Inflammatory macrophage treated with lipopolysaccharide for 4 hours (primary cell): Measurements from ENCODE around the gene ERBB4.
A peak's percentile ranks its signal among the peaks of the same experiment; 100 is the strongest.
"Not testable (repeated sequence)": the region's sequence is repeated elsewhere in the genome, so short reads cannot be mapped to it uniquely, and the experiment has no call there.

Experiments
- DNase-seq: peaks from one replicate; pipeline ENCODE4 v3.0.0-alpha.2; 2020

The ERBB4 gene

DNA sequence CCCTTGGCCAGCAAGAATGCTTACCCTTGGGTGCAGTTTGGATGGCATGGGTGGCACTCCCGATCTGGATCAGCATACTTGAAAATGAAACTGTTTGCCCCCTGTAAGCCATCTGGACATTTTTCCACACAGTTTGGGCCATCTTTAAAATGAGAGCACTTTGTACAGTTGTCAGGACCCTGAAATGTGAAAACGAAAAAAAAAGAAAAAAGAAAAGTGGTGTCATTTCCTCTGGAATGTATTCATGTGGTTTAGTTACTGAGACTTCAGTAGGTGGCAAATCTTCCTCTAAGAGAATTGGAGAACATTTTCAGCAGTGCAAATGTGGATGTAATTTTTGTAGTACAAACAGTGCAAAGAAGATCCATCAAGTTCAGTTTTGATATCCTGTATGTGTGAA lies 873.3 kb downstream of the ERBB4 start:
- no peak for DNase-seq

DNA sequence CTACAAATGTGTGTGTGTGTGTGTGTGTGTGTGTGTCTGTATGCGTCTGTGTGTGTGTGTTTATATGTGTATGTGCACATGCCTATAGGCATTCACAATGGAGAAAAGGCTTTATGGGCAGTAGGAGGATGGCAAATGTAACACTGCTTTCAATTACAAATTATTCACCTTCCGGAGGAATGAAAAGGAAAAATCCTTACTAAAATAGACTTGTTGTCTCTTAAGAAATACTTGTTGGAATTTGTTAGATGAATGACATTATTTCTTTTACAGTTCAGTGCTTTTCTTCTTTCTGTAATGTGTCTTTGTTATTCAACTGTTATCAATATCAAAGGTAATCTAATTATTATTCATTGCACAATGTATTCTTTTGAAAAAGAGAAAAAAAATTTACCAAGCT lies 874.3 kb downstream of the ERBB4 start:
- no peak for DNase-seq

DNA sequence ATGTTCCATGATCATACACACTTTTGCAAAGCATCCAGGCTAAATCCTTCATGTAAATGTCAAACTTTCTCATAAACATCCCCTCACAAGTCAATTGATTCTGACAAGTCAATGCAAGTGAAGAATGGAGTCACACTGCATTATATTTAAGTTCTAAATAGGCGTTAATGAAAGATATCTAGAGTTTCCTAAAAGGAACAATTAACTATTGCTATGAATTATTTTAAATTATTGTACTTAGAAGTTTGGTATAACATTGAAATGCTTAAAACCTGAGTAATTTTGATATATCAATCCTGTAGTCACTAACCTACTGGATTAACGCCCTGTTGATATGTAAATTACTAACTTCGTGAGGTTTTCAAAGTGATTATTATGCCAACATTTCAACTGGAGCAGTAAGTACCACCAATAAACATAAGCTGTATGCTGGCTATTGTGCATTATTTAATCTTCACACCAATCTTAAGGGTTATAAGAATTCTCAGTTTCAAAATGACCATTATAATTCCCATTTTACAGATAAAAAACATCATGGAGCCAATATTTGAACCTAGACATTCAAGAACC lies 884.3 kb downstream of the ERBB4 start:
- DNase-seq, result no peak

DNA sequence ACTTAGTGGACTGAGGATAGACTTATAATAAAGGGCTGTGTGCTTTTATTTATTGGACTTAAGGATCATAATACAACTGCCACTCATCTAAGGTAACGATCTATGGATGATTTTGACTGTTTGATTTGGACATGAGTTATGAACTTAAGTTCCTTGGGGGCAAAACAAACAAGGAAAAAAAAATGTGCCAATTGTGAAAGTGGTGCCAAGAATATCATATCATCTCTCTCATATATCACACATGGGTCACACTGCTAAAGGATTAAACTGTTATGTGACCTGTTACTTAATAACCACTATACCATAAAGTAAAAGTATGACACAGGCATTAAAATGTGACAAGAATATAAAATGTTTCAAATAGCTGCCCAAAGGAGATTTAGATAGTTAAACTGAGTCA lies 886.3 kb downstream of the ERBB4 start:
- DNase-seq, result no peak

DNA sequence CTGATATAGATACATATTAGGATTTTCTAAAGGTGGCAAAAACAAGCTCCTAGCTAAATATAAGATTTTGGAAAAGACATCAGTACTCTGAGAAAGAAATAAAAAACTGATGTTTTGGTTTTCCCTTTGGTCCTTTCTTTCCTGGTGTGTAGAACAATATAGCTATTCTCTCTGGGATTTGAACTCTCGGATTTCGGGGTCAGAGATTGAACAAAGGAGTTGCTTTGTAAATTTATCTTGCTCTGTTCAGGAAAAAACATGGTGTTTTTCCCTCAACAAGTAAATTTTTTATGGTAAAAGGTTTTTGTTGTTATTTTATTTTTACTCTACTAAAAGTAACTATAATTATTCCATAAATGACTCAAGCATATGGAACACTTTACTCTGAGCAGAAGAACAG lies 889.3 kb downstream of the ERBB4 start:
- DNase-seq, result no peak

DNA sequence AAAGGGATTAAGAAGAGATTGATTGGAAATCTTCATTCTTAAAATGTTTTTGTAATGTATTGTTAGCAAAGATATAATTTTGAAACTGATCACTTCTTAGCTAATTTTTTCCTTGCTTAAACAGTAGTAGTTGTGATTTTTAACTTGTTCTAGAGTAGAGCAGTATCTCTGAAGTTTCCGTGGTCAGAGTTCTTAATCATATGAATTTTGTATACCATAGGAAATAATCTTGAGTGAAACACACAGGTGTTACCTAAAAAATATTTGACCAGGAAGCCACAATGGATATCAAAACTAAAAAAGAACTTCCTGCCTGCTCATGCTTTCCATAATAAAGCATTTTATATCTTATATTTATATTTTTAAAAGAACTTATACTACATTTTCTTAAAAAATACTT lies 907.1 kb downstream of the ERBB4 start:
- no peak for DNase-seq

DNA sequence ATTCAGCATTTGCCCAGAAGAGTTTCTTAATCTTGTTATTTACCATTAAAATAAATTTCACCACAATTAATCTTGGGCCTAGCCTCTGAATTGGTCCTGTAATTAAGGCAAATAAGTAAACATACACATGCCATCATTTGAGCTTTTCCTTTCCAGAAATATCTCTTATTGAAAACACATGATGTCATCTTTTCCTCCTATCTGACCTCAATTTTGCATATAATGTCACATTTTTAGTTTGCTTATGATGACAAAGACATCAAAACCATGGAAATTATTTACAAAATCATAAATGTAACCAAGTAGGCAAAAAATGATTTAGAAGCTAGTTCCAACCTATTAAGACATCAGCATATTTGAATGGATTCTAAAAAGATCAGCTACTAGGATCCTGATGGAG lies 915.5 kb downstream of the ERBB4 start:
- no peak for DNase-seq

DNA sequence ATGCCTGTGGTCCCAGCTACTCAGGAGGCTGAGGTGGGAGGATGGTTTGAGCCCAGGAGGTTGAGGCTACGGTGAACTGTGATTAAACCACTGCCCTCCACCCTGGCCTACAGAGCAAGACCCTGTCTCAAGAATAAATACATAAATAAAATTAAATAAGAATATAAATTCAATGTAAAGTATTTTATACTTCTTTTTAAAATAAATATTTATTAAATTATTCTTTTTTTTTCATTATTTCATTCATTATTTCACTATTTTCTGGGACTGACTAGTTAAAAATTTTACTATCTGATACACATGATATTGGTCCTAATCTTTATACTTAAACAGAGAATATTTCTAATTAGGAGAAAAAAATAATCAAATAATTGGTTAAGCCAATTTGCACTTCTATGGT lies 917.6 kb downstream of the ERBB4 start:
- DNase-seq, result no peak

DNA sequence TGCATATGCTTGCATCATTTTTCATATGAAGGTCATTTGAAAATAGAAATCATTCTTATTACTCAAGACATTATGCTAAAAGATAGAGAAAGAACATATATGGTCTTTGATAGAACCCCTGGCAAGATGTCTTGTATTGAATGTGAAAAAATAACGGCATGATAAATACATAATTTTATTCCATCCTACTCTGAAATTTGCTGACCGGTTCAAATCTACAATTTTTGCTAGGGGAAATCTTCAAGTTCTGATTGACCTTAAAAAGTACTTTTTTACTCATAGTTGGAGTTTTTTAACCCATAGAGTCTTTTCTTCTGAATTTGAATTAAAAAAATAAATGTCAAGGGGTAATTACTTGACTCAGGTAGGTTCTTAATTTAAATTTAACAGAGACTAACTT lies 920.8 kb downstream of the ERBB4 start:
- DNase-seq, result no peak

DNA sequence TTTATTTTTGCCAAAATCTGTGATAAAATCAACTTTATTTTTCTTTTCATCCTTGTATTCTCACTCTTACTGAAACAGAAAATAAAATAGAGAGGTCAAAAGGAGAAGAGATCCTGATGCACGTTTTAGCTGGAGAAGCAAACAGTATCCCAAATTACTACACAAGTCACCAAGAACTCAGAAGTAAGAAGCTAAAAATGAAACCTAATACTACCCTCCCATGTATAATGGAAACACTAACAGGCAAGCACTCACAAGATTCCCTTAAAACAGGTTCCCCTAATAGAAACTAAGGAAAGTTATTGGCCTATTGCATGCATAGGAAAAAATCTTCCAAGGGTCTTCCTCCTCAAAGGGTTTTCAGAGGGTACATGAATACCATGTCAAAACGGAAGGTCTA lies 927.0 kb downstream of the ERBB4 start:
- no peak for DNase-seq

DNA sequence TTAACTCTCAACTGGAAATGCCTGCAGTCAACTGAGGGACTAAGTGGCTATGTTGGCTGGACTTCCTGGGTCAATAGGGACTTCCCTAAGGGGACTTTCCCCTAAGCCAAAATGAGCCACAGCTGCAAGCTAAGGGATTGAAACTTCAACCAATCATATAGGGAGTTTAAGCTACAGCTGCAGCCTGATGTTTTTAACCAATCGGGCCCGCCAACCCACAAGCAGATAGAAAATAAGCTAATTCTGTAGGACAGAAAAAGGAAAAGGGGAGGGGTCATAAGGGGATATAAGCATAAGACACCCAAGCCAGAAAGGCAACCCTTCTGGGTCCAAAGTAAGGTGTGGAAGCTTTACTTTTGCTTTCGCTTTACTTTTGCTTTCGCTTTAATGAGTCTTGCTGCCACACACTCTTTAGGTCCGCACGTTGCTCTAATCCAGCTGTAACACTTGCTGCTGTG lies 927.5 kb downstream of the ERBB4 start:
- peak; percentile 2 for DNase-seq

DNA sequence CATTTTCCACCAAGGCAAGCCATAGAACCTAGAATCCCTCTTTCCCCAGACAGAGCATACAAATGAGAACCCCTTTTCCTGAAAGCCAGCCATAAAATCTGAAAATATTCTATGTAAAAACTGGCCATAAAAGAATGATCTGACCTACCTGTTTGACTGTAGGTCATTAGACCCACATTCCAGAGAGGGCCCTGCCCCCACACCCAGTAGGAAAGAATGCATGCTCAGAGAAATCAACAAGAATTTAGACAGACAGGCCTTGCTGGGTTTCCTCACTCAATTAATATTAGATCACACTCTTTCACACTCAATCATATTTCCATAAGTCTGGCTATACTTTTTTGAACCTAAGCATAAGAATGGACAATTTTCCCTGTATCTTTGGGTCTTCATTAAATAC lies 929.5 kb downstream of the ERBB4 start:
- DNase-seq, result no peak

DNA sequence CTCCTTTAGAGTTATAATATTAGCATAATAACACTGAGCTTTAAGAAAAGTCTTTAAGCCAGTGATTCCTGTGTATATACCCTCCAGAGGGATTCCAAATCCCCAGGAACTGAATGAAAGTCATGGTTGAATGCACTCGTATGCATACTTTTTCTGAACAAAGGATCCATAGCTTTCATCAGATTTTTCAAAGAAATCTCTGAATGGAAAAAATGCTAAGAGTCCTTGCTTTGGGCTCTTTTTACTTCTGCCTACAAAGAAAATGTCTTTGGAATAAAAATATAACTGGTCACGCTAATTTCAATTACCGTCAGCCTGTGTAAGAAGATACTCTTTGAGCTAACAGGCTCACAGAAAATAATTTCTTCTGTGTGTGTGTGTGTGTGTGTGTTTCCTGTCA lies 939.5 kb downstream of the ERBB4 start:
- no peak for DNase-seq

DNA sequence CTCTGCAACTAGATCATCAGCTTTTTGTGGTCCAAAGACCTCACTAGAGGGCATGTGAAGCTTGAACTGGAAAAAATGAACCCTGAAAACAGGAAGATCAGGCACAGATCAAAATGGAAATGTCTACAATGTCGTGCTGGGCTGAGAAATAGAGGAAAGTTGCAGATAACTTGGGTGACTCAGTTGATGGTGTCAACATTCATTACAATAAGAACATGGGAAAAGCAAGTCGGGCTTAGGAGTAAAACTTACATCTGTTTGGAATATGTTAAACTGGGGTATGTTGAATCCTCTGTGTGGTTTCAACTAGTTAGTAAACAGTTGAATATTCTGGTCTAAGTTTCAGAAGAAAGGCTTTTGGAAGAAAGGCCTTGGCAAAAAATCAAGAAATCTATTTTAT lies 940.4 kb downstream of the ERBB4 start:
- no peak for DNase-seq

DNA sequence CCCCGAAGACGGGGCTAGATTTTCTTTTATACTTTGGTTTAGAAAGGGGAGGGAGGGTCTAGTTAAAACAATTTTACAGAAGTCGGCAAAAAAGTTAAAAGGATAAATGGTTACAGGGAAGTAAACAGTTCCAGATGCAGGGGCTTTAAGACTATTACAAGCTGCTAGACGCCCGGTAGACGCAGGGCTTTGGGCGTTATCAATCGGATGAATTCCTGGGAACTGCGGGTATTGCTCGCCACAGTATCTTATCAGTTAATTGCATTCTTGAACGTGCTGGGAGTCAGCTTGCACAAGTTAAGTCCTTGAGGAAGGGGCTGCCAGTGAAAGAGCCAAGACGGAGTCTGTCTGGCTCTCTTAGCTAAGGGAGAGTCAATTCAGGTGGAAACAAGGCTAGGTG lies 946.6 kb downstream of the ERBB4 start:
- DNase-seq, result not testable (repeated sequence)

DNA sequence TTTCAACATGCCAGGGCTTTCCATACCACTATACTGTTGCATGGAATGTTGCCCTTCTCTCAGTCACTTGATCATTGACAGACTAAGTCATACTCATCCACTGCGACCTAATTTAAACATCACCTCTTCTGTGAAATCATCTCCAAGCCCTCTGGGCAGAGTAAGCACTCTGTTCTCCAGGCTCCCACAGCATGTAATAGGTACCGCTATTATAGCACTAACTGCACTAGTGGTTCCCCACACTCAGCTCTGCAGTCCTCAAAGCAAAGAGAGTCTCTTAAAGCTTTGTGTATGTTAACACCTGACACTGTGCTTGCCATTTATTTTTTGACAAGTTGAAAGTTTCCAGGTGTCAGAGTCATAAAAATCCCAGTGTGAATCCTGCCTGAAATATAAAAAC lies 947.2 kb downstream of the ERBB4 start:
- DNase-seq, result no peak

DNA sequence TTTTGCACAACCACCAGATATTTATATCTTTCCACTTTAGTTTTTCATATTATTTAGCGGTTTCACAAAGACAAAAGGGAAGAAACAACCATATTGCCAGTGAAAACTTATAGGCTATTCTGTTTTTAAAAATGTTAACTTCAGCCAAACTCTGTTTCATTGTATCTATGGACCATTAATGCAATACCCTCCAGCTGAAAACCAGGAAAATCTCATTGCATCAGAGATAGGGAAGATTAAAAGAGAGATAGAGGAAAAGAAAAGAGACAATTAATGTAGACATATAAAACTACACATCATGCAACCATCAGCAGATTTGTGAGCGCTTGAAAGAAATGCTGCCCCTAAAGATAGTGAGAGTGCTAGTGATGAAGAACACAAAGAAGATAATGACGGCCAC lies 970.2 kb downstream of the ERBB4 start:
- DNase-seq, result no peak

DNA sequence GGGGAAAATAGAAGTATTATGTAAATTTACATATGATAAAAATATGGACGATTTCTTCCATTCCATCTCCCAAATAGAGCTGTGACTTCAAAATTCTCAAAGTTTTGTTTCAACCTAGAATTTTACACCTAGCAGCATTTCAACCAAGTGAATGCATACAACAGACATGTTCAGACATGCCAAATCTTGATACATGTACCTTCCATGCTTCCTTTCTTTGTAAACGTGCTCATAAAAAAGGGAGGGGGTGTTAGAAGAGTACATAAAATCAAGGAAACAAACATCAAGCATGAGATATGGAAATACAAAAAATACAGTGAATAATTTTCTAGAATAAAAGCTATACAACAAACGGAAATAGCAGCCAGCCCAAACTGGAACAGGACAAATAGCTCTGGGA lies 974.2 kb downstream of the ERBB4 start:
- no peak for DNase-seq

DNA sequence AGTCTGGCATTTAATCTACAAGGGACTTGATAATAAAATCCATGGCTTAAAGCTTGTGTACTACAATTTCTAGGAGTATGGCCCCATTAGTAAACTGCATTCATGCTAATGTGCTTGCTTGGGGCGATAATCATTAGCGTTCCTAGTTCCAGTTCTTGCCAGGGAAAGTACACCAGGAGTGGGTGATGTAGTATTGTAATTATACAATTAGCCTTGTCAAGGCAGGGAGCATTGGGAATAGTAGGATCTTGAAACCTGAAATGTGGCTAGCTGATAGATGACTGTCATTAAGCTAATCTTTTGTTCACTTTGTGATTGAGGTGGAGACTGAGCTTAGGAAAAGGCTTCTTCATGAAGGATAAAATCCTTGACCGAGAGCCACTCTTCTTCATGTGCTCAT lies 993.0 kb downstream of the ERBB4 start:
- no peak for DNase-seq

DNA sequence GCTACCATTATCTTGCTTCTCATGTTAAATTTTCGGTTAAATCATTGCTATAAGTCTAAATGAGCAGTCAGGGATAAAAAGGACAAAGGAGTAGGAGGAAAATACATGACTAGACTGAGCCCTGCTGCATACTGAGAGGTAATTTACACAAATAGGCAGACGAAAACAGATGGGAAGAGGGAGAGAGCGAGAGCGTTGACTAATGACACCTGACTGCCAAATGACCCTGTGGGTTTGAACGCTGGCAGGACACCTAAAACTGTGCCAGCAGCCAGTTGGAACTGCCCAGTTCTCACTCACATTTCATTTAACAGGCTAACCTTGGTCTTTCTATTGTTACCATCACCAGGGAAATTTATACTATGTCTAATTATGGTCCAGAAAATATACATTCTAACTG lies 1004.0 kb downstream of the ERBB4 start:
- DNase-seq, result no peak

DNA sequence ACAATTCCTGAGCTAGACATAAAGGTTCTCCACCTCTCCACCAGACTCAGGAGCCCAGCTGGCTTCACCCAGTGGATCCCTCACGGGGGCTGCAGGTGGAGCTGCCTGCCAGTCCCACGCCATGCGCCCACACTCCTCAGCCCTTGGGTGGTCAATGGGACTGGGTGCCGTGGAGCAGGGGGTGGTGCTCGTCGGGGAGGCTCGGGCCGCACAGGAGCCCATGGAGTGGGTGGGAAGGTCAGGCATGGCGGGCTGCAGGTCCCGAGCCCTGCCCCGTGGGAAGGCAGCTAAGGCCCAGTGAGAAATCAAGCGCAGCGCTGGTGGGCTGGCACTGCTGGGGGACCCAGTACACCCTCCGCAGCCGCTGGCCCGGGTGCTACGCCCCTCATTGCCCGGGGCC lies 1014.4 kb downstream of the ERBB4 start:
- DNase-seq, result not testable (repeated sequence)

DNA sequence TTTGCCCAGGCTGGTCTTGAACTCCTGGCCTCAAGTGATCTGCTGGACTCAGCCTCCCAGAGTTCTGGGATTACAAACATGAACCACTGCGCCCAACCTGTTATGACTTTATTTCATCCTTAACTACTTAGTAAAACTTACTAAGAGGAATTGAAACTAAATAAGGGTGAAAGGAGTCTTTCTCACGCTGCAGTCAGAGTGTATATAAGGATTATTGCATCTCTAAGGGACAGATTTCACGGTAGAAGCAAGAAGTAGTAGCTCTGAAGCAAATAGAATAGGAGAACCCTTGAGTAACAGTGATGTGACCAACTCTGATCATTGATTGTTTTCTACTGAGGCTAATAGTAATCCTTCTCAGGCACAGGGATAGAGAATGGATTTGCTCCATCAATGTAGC lies 1022.1 kb downstream of the ERBB4 start:
- no peak for DNase-seq

DNA sequence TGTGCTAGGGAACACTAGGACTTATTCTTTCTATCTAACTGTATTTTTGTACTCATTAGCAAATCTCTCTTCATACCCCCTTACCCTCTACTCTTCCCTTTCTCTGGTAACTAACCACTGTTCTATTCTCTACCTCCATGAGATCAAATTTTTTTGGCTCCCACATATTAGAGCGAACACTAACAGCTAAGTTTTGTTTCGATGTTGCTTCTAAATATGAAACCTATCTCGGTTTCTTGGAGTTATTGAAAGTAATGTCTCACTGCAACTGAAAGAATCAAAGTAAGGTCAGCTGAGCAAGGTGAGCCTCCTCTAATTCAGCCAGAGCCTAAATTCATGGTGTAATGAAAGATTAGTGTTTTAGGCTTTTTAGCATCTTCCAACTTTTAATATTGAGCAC lies 1024.6 kb downstream of the ERBB4 start:
- no peak for DNase-seq

DNA sequence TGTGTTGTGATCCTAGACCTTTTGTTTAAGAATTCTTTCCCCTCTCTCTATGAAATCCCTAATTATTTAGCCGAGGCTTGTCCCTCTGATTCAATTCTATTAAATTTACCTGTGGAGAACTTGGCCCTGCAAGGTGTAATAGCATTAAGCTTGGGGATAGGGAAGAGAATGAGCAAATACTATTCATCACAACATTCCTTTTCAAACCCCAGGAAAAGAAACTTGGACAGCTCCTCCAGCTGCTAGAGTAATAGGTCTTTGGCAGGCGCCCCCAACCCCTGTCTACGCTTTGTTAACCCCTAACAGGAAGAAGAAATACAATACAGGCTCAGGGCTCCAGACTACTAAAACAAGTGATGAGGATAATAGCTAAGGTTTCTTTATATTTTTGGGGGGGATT lies 1025.2 kb downstream of the ERBB4 start:
- DNase-seq, result no peak

DNA sequence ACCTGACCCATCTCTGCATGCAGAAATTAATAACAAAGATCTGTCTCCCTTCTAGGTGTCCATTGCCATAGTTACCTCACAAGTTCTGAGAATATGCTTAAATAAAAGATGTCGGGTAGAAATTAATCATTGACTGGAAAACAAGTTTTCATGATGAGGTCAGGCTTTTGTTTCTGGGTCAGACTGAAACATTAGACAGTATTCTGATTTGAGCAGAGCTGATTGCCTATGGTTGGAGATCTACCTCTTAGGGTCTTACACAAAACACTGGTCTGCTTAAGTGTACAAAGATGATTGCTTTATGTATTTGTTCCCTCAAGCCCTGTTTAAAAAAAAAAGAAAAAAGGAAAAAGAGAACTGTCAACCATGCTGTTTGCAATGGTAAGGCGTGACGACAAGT lies 1025.8 kb downstream of the ERBB4 start:
- DNase-seq, result no peak

DNA sequence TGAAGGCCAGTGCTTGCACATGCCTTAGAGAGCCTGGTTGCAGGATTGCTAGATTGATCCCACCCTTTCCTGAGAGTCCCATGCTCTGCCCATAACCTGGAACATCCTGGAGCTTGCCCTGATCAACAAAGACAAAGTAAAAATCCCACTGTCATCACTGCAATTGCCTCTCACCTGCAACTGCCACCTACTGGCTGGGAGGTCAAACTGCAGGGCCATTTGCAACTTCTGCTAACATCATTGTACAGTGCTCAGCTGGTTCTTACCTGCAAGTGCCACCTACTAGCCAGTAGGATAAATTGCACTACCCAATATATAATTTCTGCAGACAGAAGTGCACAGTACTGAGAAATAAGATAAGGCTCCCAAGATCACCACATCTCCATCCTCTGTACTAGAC lies 1034.7 kb downstream of the ERBB4 start:
- DNase-seq, result no peak
